ENCODE data around the gene IFRD1. TPM values are rescaled to one million over a fixed set of nuclear protein-coding genes. Genes with fewer than 3 reads are reported as not detected.

Gene IFRD1
- polyA plus RNA-seq, 1 experiment, result 24.2 TPM

DNA sequence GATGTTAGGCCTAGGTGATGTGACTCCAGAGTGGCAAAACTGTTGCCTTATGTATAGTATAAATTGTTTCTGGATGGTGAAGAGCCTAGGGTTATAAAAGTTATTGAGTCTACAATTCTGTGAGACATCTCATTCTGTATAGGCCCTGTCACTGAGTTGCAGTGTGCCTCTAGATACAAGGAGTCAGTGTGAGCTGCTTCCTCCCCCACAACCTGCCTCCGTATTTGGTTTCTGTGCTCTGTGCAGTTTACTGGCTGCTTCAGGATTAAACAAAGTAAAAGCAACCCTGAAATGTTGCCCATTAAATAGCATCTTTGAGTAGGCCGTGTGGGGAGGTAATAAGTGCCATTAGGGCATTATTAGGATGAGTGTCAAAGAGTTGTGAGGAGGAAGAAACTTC lies 1.9 kb upstream of the IFRD1 start:
- TF ChIP-seq, protein P1, sequence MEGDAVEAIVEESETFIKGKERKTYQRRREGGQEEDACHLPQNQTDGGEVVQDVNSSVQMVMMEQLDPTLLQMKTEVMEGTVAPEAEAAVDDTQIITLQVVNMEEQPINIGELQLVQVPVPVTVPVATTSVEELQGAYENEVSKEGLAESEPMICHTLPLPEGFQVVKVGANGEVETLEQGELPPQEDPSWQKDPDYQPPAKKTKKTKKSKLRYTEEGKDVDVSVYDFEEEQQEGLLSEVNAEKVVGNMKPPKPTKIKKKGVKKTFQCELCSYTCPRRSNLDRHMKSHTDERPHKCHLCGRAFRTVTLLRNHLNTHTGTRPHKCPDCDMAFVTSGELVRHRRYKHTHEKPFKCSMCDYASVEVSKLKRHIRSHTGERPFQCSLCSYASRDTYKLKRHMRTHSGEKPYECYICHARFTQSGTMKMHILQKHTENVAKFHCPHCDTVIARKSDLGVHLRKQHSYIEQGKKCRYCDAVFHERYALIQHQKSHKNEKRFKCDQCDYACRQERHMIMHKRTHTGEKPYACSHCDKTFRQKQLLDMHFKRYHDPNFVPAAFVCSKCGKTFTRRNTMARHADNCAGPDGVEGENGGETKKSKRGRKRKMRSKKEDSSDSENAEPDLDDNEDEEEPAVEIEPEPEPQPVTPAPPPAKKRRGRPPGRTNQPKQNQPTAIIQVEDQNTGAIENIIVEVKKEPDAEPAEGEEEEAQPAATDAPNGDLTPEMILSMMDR (IDR thresholded peaks at IDR 0.05; ENCODE audit: insufficient read depth, low read depth, low read length), result no peak
- no peaks in the 10 kb centered on the region for H3K27me3 ChIP-seq (ENCODE audit: control insufficient read depth, insufficient read depth, low read length)
- no peaks in the 10 kb centered on the region for H3K36me3 ChIP-seq (ENCODE audit: control insufficient read depth, insufficient read depth, low read length)
- no peak overlapping the region for H3K4me3 ChIP-seq (ENCODE audit: low read depth, low read length)
- no peak for DNase-seq (ENCODE audit: low read depth)
- CTCF ChIA-PET, result interaction anchor here (0.8 to 1.7 kb wide), 2 partner anchors 10 to 11 kb away, joined by 3 read pairs; no protein-coding TSS in a partner anchor
- POLR2A ChIA-PET, result no interaction called here

DNA sequence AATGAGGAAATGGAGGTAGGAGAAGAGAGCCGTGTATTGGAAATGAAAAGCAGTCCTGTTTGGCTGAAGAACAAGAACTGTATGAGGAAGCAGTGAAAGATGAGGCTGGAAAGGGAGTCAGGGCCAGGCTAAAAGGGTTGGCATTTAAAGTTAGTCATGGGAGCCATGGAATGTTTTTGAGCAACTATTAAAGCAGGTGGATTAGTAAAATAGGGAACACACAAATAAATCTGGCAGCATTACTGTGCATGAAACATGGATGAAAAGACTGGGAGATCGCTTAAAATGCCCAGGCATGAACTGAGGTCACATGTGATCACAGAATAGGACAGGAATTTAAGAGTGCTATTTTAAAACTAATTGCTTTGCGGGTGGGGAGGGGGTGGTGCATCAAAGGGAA lies 1.4 kb upstream of the IFRD1 start:
- DNase-seq (ENCODE audit: low read depth), result no peak
- POLR2A ChIA-PET, result no interaction called here
- TF ChIP-seq, protein P1 (IDR thresholded peaks at IDR 0.05; ENCODE audit: insufficient read depth, low read depth, low read length), result no peak
- CTCF ChIA-PET, result interaction anchor here (0.8 to 1.7 kb wide), 2 partner anchors 11 to 12 kb away, joined by 3 read pairs; no protein-coding TSS in a partner anchor
- H3K27me3 ChIP-seq (ENCODE audit: control insufficient read depth, insufficient read depth, low read length), result no peaks in the 10 kb centered on the region
- no peaks in the 10 kb centered on the region for H3K36me3 ChIP-seq (ENCODE audit: control insufficient read depth, insufficient read depth, low read length)
- H3K4me3 ChIP-seq (ENCODE audit: low read depth, low read length), result no peak overlapping the region

DNA sequence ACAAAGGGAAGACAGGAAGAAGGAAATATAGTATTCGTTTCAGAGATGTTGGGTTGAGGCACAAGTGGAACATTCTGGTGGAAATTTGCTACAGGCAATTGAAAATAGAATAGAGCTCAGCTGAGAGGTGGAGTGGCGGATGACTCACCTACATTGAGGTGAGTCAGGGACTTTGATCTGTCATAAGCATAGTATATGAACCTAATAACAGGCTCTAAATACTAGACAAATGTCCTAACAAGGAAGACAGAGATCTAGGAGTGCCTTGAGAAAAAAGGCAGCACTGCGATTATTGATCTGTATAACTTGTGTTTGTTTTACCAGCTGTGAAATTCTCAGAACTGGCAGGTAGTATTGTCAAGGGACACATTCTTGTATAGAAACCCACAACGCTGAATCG lies 907 bp upstream of the IFRD1 start:
- peak overlapping the region; percentile 100 for H3K4me3 ChIP-seq (ENCODE audit: low read depth, low read length)
- POLR2A ChIA-PET, result no interaction called here
- CTCF ChIA-PET, result interaction anchor here (1.7 to 3.2 kb wide), 2 partner anchors 12 to 47 kb away, joined by 3 to 16 read pairs; no protein-coding TSS in a partner anchor
- DNase-seq (ENCODE audit: low read depth), result no peak
- TF ChIP-seq, protein P1 (IDR thresholded peaks at IDR 0.05; ENCODE audit: insufficient read depth, low read depth, low read length), result no peak
- no peaks in the 10 kb centered on the region for H3K27me3 ChIP-seq (ENCODE audit: control insufficient read depth, insufficient read depth, low read length)
- H3K36me3 ChIP-seq (ENCODE audit: control insufficient read depth, insufficient read depth, low read length), result no peaks in the 10 kb centered on the region

DNA sequence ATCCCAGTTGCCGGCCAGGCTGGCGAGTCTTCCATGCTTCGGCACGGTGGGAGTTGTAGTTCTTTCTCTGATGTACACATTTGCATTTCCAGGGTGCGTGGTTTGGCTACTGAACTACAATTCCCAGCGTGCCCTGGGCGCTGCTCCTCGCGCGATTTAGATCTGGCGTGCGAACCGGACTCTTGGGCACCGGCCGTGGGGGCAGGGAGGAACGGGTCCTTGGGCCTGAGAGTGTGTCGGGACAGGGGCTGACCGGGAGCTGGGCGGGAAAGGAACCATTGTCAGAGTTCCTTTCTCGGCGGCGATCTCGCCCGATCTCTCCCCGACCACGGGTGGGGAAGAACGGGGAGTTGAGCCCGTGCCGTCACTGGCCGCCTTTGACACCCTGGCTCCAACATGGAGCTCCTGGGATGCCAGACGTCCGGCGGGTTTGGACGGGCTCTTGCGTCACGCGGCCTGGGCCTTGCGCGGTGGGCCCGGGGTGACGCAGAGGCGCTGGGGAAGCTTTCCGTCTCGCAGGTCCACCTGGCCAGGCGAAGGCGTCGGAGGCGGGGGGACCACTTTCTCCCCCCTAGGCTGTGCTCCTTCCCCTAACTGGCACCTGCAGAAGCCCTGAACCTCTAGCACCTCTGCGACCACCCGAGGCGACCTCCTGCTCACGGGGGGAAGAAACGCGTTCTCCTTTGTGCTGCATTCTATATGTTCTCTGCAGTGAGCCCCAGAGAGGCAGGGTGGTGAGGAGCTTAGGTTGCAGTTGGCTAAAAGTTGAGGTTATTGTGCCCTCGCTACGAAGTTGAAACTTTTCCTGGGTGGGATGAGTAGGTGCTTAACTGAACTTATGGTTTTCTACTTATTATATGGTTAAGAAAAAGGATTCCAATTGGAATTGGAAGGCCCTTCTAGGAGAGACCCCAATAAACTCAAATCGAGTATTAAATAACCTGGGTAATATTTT lies 824 bp downstream of the IFRD1 start:
- no peaks in the 10 kb centered on the region for H3K27me3 ChIP-seq (ENCODE audit: control insufficient read depth, insufficient read depth, low read length)
- H3K36me3 ChIP-seq (ENCODE audit: control insufficient read depth, insufficient read depth, low read length), result 0 out of 2 replicates have a peak, but pooled peaks cover 1% of the 10 kb centered on the region
- CTCF ChIA-PET, result interaction anchor here (0.7 to 3.2 kb wide), 7 partner anchors 8 to 45 kb away, joined by 3 to 16 read pairs (median 3); partner anchors contain the start of gene LSMEM1
- POLR2A ChIA-PET, result interaction anchor here (0.6 to 1.7 kb wide), 2 partner anchors 33 kb away, joined by 3 to 8 read pairs; no protein-coding TSS in a partner anchor
- peak; percentile 79 for DNase-seq (ENCODE audit: low read depth)
- TF ChIP-seq, protein P1 (IDR thresholded peaks at IDR 0.05; ENCODE audit: insufficient read depth, low read depth, low read length), result no peak
- peak overlapping the region; percentile 100 for H3K4me3 ChIP-seq (ENCODE audit: low read depth, low read length)
